ENCODE measurements around the gene TRA2B.

Gene TRA2B

GRCh38 chr3:185950728-185951127 lies 12.9 kb upstream of the TRA2B start:
- no peak for DNase-seq (ENCODE audit: low spot score)

GRCh38 chr3:185949515-185949914 lies 11.7 kb upstream of the TRA2B start:
- no peak for DNase-seq (ENCODE audit: low spot score)

- no peak for DNase-seq (ENCODE audit: low spot score)
Measured at GRCh38 chr3:185948292-185948691, 10.5 kb upstream of the TRA2B start.

- DNase-seq (ENCODE audit: low spot score) = no peak
Measured at GRCh38 chr3:185943760-185944106, 5.9 kb upstream of the TRA2B start.

GRCh38 chr3:185942907-185943759 lies 5.3 kb upstream of the TRA2B start:
- peak; percentile 78 for DNase-seq (ENCODE audit: low spot score)

- no peak for DNase-seq (ENCODE audit: low spot score)
Measured at GRCh38 chr3:185942396-185942795, 4.6 kb upstream of the TRA2B start.

GRCh38 chr3:185940951-185941350 lies 3.1 kb upstream of the TRA2B start:
- DNase-seq (ENCODE audit: low spot score) = peak; percentile 61

- no peak for DNase-seq (ENCODE audit: low spot score)
Measured at GRCh38 chr3:185939721-185940120, 1.9 kb upstream of the TRA2B start.

- peak; percentile 89 for DNase-seq (ENCODE audit: low spot score)
Measured at GRCh38 chr3:185936814-185937688, 763 bp downstream of the TRA2B start.

- no peak for DNase-seq (ENCODE audit: low spot score)
Measured at GRCh38 chr3:185936273-185936629, 1.6 kb downstream of the TRA2B start.

- DNase-seq (ENCODE audit: low spot score) = no peak
Measured at GRCh38 chr3:185935465-185936272, 2.1 kb downstream of the TRA2B start.

GRCh38 chr3:185934767-185935464 lies 2.9 kb downstream of the TRA2B start:
- DNase-seq (ENCODE audit: low spot score) = no peak

- no peak for DNase-seq (ENCODE audit: low spot score)
Measured at GRCh38 chr3:185934174-185934557, 3.6 kb downstream of the TRA2B start.

GRCh38 chr3:185933374-185934173 lies 4.2 kb downstream of the TRA2B start:
- no peak for DNase-seq (ENCODE audit: low spot score)

GRCh38 chr3:185931777-185932612 lies 5.8 kb downstream of the TRA2B start:
- DNase-seq (ENCODE audit: low spot score) = no peak

- DNase-seq (ENCODE audit: low spot score) = no peak
Measured at GRCh38 chr3:185930393-185931107, 7.3 kb downstream of the TRA2B start.

GRCh38 chr3:185929192-185930151 lies 8.3 kb downstream of the TRA2B start:
- DNase-seq (ENCODE audit: low spot score) = peak; percentile 79

GRCh38 chr3:185928496-185928895 lies 9.3 kb downstream of the TRA2B start:
- DNase-seq (ENCODE audit: low spot score) = no peak
